Measurements from ENCODE around the gene UBTFL1.

DNA sequence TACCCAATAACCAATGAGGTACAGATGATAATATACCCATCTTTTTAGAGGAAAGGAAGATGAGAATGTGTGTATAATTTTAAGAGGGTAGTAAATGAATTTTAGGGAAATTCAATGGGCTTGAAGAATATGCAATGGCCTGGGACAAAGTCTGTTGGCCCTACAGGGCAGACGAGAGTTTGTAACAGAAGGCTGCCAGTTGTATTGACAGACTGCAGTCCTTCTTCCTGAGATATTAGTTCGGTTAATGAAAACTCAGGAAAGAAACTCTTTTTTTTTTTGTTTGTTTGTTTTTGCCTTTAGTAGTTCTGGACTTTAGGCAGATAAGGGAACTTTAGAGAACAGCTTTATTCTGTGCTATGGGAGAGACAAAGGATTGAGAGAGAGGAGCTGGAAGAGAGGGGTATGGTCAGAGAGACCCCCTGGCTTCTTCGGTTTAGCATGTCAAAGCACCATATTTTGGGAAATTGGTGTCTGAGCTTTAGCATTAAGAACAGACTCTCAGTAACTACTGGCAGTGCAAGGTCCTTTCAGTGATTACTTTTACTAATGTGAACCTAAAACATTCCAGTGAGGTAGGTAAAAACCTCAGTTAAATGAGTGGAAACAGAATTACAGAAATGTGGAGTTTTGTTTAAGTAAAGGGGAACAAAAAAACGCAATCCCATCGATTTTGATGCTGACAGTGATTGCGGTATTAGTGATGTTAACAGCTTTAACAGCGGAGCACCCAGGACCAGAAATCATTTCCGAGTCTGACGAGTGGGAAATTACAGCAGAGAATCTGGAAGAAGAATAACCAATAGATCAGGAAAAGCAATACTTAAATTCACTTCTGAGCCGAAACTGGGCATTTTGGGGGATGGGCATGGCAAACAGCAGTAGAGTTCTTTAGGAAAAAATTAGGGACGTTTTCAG, 48.1 kb downstream of the UBTFL1 start:
- TF ChIP-seq POLR2AphosphoS5 (IDR thresholded peaks at IDR 0.05) (no peak), EZH2 (IDR thresholded peaks at IDR 0.05; ENCODE audit: borderline replicate concordance, insufficient read depth, low read length, poor library complexity, severe bottlenecking) (no peak)
- TF ChIP-seq, protein P1, sequence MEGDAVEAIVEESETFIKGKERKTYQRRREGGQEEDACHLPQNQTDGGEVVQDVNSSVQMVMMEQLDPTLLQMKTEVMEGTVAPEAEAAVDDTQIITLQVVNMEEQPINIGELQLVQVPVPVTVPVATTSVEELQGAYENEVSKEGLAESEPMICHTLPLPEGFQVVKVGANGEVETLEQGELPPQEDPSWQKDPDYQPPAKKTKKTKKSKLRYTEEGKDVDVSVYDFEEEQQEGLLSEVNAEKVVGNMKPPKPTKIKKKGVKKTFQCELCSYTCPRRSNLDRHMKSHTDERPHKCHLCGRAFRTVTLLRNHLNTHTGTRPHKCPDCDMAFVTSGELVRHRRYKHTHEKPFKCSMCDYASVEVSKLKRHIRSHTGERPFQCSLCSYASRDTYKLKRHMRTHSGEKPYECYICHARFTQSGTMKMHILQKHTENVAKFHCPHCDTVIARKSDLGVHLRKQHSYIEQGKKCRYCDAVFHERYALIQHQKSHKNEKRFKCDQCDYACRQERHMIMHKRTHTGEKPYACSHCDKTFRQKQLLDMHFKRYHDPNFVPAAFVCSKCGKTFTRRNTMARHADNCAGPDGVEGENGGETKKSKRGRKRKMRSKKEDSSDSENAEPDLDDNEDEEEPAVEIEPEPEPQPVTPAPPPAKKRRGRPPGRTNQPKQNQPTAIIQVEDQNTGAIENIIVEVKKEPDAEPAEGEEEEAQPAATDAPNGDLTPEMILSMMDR (IDR thresholded peaks at IDR 0.05; ENCODE audit: poor library complexity, severe bottlenecking): no peak

All from neural cell (in vitro differentiated cells).